Measurements from ENCODE around the gene AOAH.

DNA sequence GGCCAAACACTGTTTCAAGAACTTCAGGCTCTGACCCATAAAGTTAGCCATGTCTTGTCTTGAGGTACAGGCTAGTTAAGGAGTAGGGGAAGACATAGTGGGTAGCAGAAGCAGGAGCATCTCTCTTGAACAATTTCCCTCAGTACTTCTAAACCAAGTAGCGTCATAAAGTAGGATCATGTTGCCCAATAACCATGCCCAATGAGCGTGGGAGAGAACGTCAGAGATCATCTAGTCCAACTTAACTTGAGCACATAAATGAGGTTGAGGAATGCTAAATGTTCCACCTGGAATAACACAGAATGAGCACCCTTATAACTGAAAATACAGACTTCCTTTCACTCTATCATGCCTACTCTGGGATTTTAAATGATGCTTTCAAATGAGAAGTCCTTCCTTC lies 134.9 kb downstream of the AOAH start:
- TF ChIP-seq, protein P1, sequence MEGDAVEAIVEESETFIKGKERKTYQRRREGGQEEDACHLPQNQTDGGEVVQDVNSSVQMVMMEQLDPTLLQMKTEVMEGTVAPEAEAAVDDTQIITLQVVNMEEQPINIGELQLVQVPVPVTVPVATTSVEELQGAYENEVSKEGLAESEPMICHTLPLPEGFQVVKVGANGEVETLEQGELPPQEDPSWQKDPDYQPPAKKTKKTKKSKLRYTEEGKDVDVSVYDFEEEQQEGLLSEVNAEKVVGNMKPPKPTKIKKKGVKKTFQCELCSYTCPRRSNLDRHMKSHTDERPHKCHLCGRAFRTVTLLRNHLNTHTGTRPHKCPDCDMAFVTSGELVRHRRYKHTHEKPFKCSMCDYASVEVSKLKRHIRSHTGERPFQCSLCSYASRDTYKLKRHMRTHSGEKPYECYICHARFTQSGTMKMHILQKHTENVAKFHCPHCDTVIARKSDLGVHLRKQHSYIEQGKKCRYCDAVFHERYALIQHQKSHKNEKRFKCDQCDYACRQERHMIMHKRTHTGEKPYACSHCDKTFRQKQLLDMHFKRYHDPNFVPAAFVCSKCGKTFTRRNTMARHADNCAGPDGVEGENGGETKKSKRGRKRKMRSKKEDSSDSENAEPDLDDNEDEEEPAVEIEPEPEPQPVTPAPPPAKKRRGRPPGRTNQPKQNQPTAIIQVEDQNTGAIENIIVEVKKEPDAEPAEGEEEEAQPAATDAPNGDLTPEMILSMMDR (conservative IDR thresholded peaks at IDR 0.05; ENCODE audit: low read depth, low read length), result no peak
- no peak for TF ChIP-seq EZH2 (IDR thresholded peaks at IDR 0.05; ENCODE audit: borderline replicate concordance, low read depth, low read length, poor library complexity, severe bottlenecking)
